ENCODE measurements around the gene WEE1. TPM values are rescaled to one million over a fixed set of nuclear protein-coding genes. Genes with fewer than 3 reads are reported as not detected.

Gene WEE1
- total and polyA plus RNA-seq, 10 of the 15 experiments (the other 5 are each of a cell fraction or from before 2014, with no cell fraction given): 13.8 to 69.5 (median 45.4) TPM

GRCh38 chr11:9613830-9614762, 40.6 kb downstream of the WEE1 start (continued):
- TF ChIP-seq, protein P1, sequence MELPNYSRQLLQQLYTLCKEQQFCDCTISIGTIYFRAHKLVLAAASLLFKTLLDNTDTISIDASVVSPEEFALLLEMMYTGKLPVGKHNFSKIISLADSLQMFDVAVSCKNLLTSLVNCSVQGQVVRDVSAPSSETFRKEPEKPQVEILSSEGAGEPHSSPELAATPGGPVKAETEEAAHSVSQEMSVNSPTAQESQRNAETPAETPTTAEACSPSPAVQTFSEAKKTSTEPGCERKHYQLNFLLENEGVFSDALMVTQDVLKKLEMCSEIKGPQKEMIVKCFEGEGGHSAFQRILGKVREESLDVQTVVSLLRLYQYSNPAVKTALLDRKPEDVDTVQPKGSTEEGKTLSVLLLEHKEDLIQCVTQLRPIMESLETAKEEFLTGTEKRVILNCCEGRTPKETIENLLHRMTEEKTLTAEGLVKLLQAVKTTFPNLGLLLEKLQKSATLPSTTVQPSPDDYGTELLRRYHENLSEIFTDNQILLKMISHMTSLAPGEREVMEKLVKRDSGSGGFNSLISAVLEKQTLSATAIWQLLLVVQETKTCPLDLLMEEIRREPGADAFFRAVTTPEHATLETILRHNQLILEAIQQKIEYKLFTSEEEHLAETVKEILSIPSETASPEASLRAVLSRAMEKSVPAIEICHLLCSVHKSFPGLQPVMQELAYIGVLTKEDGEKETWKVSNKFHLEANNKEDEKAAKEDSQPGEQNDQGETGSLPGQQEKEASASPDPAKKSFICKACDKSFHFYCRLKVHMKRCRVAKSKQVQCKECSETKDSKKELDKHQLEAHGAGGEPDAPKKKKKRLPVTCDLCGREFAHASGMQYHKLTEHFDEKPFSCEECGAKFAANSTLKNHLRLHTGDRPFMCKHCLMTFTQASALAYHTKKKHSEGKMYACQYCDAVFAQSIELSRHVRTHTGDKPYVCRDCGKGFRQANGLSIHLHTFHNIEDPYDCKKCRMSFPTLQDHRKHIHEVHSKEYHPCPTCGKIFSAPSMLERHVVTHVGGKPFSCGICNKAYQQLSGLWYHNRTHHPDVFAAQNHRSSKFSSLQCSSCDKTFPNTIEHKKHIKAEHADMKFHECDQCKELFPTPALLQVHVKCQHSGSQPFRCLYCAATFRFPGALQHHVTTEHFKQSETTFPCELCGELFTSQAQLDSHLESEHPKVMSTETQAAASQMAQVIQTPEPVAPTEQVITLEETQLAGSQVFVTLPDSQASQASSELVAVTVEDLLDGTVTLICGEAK (IDR thresholded peaks at IDR 0.05; ENCODE audit: borderline replicate concordance): no peak
- TF ChIP-seq MEF2A (IDR thresholded peaks at IDR 0.05; ENCODE audit: insufficient read depth, low read depth, low read length) (peak; percentile 79; the same call in 1 of the 2 replicates), USF1 (IDR thresholded peaks at IDR 0.05; ENCODE audit: borderline replicate concordance, extremely low read length, insufficient read depth, low read depth, low read length) (no peak), SREBF1 (IDR thresholded peaks at IDR 0.05; ENCODE audit: low read length) (no peak), E2F8 (IDR thresholded peaks at IDR 0.05; ENCODE audit: low read depth, partially characterized antibody) (no peak), CEBPB (IDR thresholded peaks at IDR 0.05; ENCODE audit: borderline replicate concordance in 1 of 2, low read depth in 2 of 2, low read length in 2 of 2) (peak in 1 of 2 experiments; percentile 20; a peak in 1 of 4 replicates), FOS (IDR thresholded peaks at IDR 0.05; ENCODE audit: borderline replicate concordance, extremely low read depth, insufficient read length) (no peak), MEF2B (IDR thresholded peaks at IDR 0.05; ENCODE audit: partially characterized antibody, poor library complexity, severe bottlenecking) (peak; percentile 18), PBX3 (IDR thresholded peaks at IDR 0.05; ENCODE audit: insufficient replicate concordance, low read depth, low read length) (no peak), ZBTB4 (CRISPR knock-in tag; IDR thresholded peaks at IDR 0.05) (no peak), POLR2AphosphoS2 (IDR thresholded peaks at IDR 0.05; ENCODE audit: low read depth, low read length) (no peak), NR2C1 (IDR thresholded peaks at IDR 0.05) (no peak), NFXL1 (IDR thresholded peaks at IDR 0.05; ENCODE audit: borderline replicate concordance) (no peak), ZNF24 (IDR thresholded peaks at IDR 0.05) (0 out of 2 replicates have a peak, but pooled peaks have one; percentile 50)

All from GM12878 (cell line).